LNCaP clone FGC (cell line): Measurements from ENCODE around the gene INPP5D.
"Not testable (repeated sequence)": the region's sequence is repeated elsewhere in the genome, so short reads cannot be mapped to it uniquely, and the experiment has no call there.

Source experiments
- DNase-seq: peaks from one replicate; pipeline ENCODE4 v3.0.0-alpha.2; 2011; ENCODE audit warnings: low read depth
- H3K4me3 ChIP-seq: 2 replicates; pipeline ENCODE4 v1.5.1; 2011; ENCODE audit warnings: mild to moderate bottlenecking, low read depth, low read length, control low read depth
- TF ChIP-seq, protein P1 (sequence below): IDR thresholded peaks from 2 replicates; pipeline ENCODE4 v1.5.1; 2012; ENCODE audit warnings: mild to moderate bottlenecking; ENCODE audit not compliant: control insufficient read depth, insufficient read depth; ENCODE audit errors: extremely low read depth

The INPP5D gene

DNA sequence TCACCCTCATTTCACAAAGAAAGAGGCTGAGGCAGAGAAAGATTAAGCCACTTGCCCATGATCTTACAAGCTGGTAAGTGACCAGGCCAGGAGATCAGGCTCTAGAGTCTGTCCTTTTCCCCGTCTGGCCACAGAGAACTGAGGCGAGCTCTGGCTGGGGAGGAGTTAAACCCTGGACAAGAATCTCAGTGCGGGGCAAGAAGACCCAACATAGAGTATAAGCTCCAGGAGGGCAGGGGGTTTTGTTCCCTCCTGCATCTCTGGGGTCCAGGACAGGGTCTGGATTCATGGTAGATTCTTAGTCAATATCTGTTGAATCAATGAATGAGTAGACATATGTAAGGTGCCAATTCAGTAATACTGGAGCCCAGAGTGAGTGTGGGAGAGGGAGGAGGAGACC lies 12.9 kb upstream of the INPP5D start:
- H3K4me3 ChIP-seq: no peak overlapping the region
- DNase-seq: no peak
- TF ChIP-seq, protein P1, sequence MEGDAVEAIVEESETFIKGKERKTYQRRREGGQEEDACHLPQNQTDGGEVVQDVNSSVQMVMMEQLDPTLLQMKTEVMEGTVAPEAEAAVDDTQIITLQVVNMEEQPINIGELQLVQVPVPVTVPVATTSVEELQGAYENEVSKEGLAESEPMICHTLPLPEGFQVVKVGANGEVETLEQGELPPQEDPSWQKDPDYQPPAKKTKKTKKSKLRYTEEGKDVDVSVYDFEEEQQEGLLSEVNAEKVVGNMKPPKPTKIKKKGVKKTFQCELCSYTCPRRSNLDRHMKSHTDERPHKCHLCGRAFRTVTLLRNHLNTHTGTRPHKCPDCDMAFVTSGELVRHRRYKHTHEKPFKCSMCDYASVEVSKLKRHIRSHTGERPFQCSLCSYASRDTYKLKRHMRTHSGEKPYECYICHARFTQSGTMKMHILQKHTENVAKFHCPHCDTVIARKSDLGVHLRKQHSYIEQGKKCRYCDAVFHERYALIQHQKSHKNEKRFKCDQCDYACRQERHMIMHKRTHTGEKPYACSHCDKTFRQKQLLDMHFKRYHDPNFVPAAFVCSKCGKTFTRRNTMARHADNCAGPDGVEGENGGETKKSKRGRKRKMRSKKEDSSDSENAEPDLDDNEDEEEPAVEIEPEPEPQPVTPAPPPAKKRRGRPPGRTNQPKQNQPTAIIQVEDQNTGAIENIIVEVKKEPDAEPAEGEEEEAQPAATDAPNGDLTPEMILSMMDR: no peak

DNA sequence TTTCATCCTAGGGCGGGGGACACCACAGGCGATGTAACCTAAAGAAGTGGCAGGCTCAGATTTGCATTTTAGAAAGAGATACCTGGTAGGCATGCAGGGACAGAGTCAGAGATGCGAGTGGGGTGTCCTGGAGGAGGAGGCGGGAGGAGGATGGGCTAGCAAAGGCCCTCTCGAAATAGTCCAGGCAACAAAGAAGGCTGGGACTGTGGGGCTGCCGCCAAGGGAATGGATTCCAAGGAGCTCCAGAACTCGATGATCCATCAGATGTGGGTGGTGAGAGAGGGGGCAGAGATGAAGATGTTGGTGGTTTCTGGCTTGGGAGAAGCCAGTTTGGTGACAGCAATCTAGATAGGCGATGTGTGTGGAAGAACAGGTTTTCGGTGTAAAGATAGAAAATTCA lies 12.5 kb upstream of the INPP5D start:
- DNase-seq: no peak
- TF ChIP-seq, protein P1: no peak
- no peak overlapping the region for H3K4me3 ChIP-seq

DNA sequence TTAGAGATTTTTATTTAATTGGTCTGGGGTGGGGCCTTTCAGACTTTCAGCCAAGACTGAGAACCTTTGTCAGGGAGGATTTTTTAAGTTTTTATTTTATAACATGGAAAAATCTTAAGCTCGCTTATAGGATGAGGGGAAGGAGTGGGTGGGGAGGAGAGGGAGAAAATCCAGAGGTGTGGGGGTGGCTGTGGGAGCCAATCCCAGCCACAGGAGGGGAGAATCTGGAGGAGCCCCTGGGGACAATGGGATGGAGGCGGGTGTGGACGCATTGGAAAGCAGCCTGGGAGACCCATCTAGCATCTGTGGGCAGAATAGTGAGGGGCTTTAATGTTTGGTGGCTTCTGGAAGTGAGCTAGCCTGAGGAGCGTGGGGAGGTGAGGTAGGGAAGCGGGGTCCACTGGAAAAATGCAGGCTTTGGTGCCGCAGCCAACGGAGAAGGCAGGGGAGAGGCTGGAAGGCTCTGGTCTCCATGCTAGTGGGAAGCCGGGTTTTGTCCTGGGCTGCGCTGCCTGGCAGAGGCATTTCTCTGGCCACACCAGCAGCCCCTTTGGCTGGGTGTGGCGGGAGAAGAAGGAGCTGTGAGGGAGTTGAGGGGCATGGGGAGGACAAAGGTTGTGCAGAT lies 11.5 kb upstream of the INPP5D start:
- no peak overlapping the region for H3K4me3 ChIP-seq
- no peak for DNase-seq
- TF ChIP-seq, protein P1: no peak

DNA sequence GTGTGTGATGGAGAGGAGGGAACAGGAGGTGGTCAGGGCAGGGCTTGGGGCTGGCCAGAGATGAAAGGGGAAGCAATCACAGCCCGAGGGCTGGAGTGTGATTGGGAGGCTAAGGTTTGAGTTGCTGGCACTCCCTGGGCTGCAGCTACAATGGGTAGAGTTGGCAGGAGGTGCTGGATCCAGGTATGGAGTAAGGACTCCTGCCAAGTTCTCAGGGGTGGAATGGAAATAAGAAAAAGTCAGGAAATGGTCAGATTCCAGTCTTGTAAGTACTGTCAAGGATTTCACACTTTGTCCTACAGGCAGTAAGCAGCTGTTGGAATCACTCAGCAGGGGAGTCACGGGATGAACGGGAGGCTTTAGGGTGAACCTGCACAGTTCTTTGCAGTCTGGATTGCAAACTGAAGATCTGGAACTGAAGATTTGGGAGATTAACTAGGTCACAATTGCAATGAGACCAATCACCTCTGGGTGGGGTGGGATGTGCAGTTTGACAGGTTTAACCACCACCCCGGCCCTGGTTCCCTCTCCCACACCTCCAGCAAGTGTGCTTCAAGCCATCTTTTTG lies 10.9 kb upstream of the INPP5D start:
- DNase-seq: no peak
- TF ChIP-seq, protein P1: no peak
- no peak overlapping the region for H3K4me3 ChIP-seq

DNA sequence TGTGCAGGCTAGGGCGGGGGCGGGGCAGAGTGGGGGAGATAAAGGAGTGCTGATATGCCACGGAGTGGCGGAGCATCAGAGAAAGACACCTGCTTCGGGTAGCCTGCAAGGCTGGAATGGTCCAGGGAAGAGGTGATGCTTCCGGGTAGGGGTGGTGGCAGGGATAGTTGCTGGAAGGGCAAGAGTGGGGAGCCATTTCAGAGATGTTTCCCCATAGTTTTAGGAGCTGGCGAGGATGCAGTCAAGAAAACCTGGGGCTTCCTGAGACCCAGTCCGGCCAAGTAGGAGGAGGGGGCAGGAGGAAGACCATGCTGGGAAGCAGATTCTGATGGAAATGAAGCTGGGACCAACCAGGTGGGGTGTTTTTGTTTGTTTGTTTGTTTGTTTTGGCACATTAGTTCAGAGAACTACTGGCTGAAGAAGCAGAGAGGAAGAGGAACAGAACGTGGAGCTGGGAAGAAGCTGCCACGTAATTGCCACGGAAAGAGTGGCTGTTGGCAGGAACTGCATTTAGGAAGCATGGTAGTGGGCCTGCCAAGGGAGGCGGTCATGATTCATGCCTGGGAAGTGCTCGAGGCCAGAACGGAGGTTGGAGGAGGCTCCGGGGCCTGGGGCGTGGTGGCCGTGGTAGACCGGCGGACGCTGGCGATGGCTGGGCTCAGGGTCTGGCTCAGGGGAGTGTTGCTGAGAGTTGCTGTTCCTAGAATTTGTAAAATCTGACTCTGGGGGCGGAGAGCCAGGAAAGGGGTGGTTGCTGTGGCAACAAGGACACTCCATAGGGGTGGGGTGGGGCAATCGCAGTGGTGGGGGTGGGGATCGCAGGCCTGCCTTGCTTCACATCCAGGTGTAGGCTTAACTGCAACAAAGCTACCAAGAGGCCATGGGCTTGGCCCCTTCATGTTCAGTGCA lies 8.6 kb upstream of the INPP5D start:
- TF ChIP-seq, protein P1: no peak
- H3K4me3 ChIP-seq: no peak overlapping the region
- no peak for DNase-seq

DNA sequence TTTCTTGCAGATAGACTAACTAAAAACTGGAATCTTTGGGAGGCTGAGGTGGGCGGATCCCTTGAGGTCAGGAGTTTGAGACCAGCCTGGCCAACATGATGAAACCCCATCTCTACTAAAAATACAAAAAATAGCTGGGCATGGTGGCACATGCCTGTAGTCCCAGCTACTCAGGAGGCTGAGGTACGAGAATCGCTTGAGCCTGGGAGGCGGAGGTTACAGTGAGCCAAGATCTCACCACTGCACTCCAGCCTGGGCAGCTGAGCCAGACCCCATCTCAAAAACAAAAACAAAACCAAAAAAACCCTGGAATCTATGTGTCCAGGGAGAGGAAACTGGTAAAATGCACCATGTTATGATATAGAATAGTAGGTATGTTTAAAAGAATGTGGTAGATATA lies 7.6 kb upstream of the INPP5D start:
- not testable (repeated sequence) for DNase-seq, H3K4me3 ChIP-seq
